ENCODE measurements around the gene ADD2. TPM values are rescaled to one million over a fixed set of nuclear protein-coding genes. Genes with fewer than 3 reads are reported as not detected.
A peak's percentile ranks its signal among the peaks of the same experiment; 100 is the strongest.

Gene ADD2
- total and polyA plus RNA-seq, 3 donors from 2014 or later: 5.1 to 6.1 (median 5.8) TPM

GRCh38 chr2:70771446-70771845, 3.4 kb upstream of the ADD2 start:
- WGBS, 2 donors: 57 to 82% methylated on average over 2 of the region's 2 CpGs
- Histone ChIP-seq H3K4me1 (peaks cover 8% of the 10 kb centered on the region), H3K27me3 (no peaks in the 10 kb centered on the region), H3K9me3 (no peaks in the 10 kb centered on the region), H3K27ac (no peak overlapping the region), H3K36me3 (ENCODE audit: low read depth, missing control alignments) (no peaks in the 10 kb centered on the region), H3K4me3 (no peak overlapping the region)
- no peak for TF ChIP-seq POLR2A (IDR thresholded peaks at IDR 0.05)
- TF ChIP-seq CTCF (IDR thresholded peaks at IDR 0.05): no peak
- DNase-seq: no peak
- intact Hi-C loops (cut with DNase I; ENCODE audit: low total_unique reads): no loop called here

GRCh38 chr2:70769450-70769849, 1.4 kb upstream of the ADD2 start:
- no peak overlapping the region for H3K4me3 ChIP-seq
- no peaks in the 10 kb centered on the region for H3K9me3 ChIP-seq
- H3K4me1 ChIP-seq: peaks cover 8% of the 10 kb centered on the region
- H3K36me3 ChIP-seq (ENCODE audit: low read depth, missing control alignments): no peaks in the 10 kb centered on the region
- intact Hi-C loops (cut with DNase I; ENCODE audit: low total_unique reads): no loop called here
- DNase-seq: no peak
- 55 to 79% methylated on average over 2 of the region's 2 CpGs for WGBS, 2 donors
- H3K27ac ChIP-seq: no peak overlapping the region
- TF ChIP-seq CTCF (IDR thresholded peaks at IDR 0.05) (no peak), POLR2A (IDR thresholded peaks at IDR 0.05) (no peak)
- H3K27me3 ChIP-seq: no peaks in the 10 kb centered on the region

- WGBS, 2 donors: 30 to 37% methylated on average over 7 of the region's 7 CpGs
- Histone ChIP-seq H3K4me3 (no peak overlapping the region), H3K27ac (no peak overlapping the region), H3K4me1 (peaks cover 8% of the 10 kb centered on the region), H3K9me3 (no peaks in the 10 kb centered on the region), H3K27me3 (no peaks in the 10 kb centered on the region), H3K36me3 (ENCODE audit: low read depth, missing control alignments) (no peaks in the 10 kb centered on the region)
- intact Hi-C loops (cut with DNase I; ENCODE audit: low total_unique reads): no loop called here
- DNase-seq: no peak
- no peak for TF ChIP-seq CTCF (IDR thresholded peaks at IDR 0.05)
- TF ChIP-seq POLR2A (IDR thresholded peaks at IDR 0.05): no peak
These were observed 638 bp upstream of the ADD2 start for GRCh38 chr2:70768590-70769085.

- Histone ChIP-seq H3K36me3 (ENCODE audit: low read depth, missing control alignments) (no peaks in the 10 kb centered on the region), H3K4me1 (peaks cover 8% of the 10 kb centered on the region), H3K27ac (no peak overlapping the region), H3K27me3 (no peaks in the 10 kb centered on the region), H3K9me3 (no peaks in the 10 kb centered on the region), H3K4me3 (peak overlapping the region; percentile 46 to 57)
- TF ChIP-seq POLR2A (IDR thresholded peaks at IDR 0.05) (no peak), CTCF (IDR thresholded peaks at IDR 0.05) (no peak)
- no peak for DNase-seq
- intact Hi-C loops (cut with DNase I; ENCODE audit: low total_unique reads): no loop called here
- WGBS, 2 donors: 1 to 3% methylated on average over 38 of the region's 51 CpGs
These were observed 811 bp downstream of the ADD2 start for GRCh38 chr2:70767079-70767698.
